SK-N-SH (cell line): ENCODE measurements around the gene CBLL2. TPM values are rescaled to one million over a fixed set of nuclear protein-coding genes. Genes with fewer than 3 reads are reported as not detected.

Source experiments
- CTCF ChIA-PET: fragments of 300-600, 350-600 bp; formaldehyde crosslinking; extraction: SDS; loops from one replicate; lab custom pipeline; 2021; lab: Yijun Ruan, JAX
- POLR2A ChIA-PET: fragments of 350-600 bp; sonication (Branson Sonifier 250); formaldehyde crosslinking; extraction: SDS; loops from one replicate; lab custom pipeline; 2020; ENCODE audit warnings: antibody characterized with exemption, inconsistent platforms; lab: Yijun Ruan, JAX
- DNase-seq: peaks from one replicate; pipeline ENCODE4 v3.0.0; 2012
- H2AFZ ChIP-seq: fragments of 200-600 bp; sonication (generic); 2 replicates; pipeline ENCODE4 v1.8.1; 2016; ENCODE audit warnings: antibody characterized with exemption, mild to moderate bottlenecking, low read depth
- H3F3A ChIP-seq: fragments of 200-600 bp; sonication (generic); replicated peaks from 2 replicates; pipeline ENCODE3; 2016; ENCODE audit warnings: antibody characterized with exemption, mild to moderate bottlenecking; ENCODE audit not compliant: insufficient read depth
- H3K27ac ChIP-seq, 2 experiments: fragments of 200-500 bp in 1 of 2; fragments of 200-600 bp in 1 of 2; sonication (Bioruptor generic) in 1 of 2; sonication (generic), shearing (Covaris generic) in 1 of 2; 2 replicates each; pipeline versions ENCODE4 v1.5.1 to v1.6.1; 2014 to 2016; ENCODE audit warnings: low read depth in 2 of 2, inconsistent platforms in 1 of 2, low read length in 1 of 2, mild to moderate bottlenecking in 1 of 2, mixed read lengths in 1 of 2
- H3K27me3 ChIP-seq: fragments of 200-600 bp; sonication (generic), shearing (Covaris generic); 2 replicates; pipeline ENCODE4 v1.6.1; 2016; ENCODE audit warnings: mixed run types; ENCODE audit not compliant: insufficient read depth
- H3K36me3 ChIP-seq, 2 experiments: fragments of 200-500 bp in 1 of 2; fragments of 200-600 bp in 1 of 2; sonication (Bioruptor generic) in 1 of 2; sonication (generic) in 1 of 2; replicated peaks in 1 of 2; 2 replicates each; pipeline versions ENCODE3 to v1.5.1; 2014 to 2016; ENCODE audit warnings: low read length in 1 of 2, mild to moderate bottlenecking in 1 of 2; ENCODE audit not compliant: insufficient read depth in 2 of 2, control insufficient read depth in 1 of 2
- H3K4me1 ChIP-seq, 2 experiments: fragments of 200-500 bp in 1 of 2; fragments of 200-600 bp in 1 of 2; sonication (Bioruptor generic) in 1 of 2; sonication (generic), shearing (Covaris generic) in 1 of 2; 2 replicates each; pipeline versions ENCODE4 v1.5.1 to v1.6.1; 2014 to 2016; ENCODE audit warnings: low read depth in 1 of 2, low read length in 1 of 2, mixed run types in 1 of 2; ENCODE audit not compliant: insufficient read depth in 2 of 2, control insufficient read depth in 1 of 2
- H3K4me2 ChIP-seq: fragments of 200-600 bp; sonication (generic), shearing (Covaris generic); 2 replicates; pipeline ENCODE4 v1.6.1; 2017; ENCODE audit warnings: mixed run types
- H3K4me3 ChIP-seq, 2 experiments: fragments of 200-500 bp in 1 of 2; fragments of 200-600 bp in 1 of 2; sonication (Bioruptor generic) in 1 of 2; sonication (generic), shearing (Covaris generic) in 1 of 2; 2 replicates each; pipeline versions ENCODE4 v1.5.1 to v1.8.1; 2014 to 2016; ENCODE audit warnings: low read depth in 2 of 2, inconsistent platforms in 1 of 2, low read length in 1 of 2, mild to moderate bottlenecking in 1 of 2, mixed read lengths in 1 of 2, moderate library complexity in 1 of 2
- H3K79me2 ChIP-seq: fragments of 200-600 bp; sonication (generic); 2 replicates; pipeline ENCODE4 v1.8.1; 2017; ENCODE audit warnings: mild to moderate bottlenecking; ENCODE audit not compliant: insufficient read depth
- H3K9ac ChIP-seq: fragments of 200-600 bp; sonication (generic); 2 replicates; pipeline ENCODE4 v1.6.1; 2017; ENCODE audit warnings: mixed run types
- H3K9me2 ChIP-seq: fragments of 200-600 bp; sonication (generic); 2 replicates; pipeline ENCODE4 v1.6.1; 2017; ENCODE audit warnings: mixed run types
- H3K9me3 ChIP-seq: fragments of 200-600 bp; sonication (generic); 2 replicates; pipeline ENCODE4 v1.6.1; 2017; ENCODE audit warnings: mixed run types, mild to moderate bottlenecking, moderate library complexity
- H4K20me1 ChIP-seq: fragments of 200-600 bp; sonication (generic); 2 replicates; pipeline ENCODE4 v1.6.1; 2017; ENCODE audit warnings: mild to moderate bottlenecking, mixed run types; ENCODE audit not compliant: insufficient read depth
- CHD2 ChIP-seq: fragments of 150-350 bp; IDR thresholded peaks from 2 replicates; pipeline ENCODE4 v1.6.1; 2018; ENCODE audit warnings: low read length; ENCODE audit not compliant: partially characterized antibody
- ELF1 ChIP-seq: IDR thresholded peaks from 2 replicates; pipeline ENCODE4 v1.4.0; 2012
- FOXM1 ChIP-seq: IDR thresholded peaks from 2 replicates; pipeline ENCODE4 v1.4.0; 2012; ENCODE audit warnings: low read depth, mild to moderate bottlenecking
- GATA2 ChIP-seq: sonication (generic); formaldehyde crosslinking; IDR thresholded peaks from 2 replicates; pipeline ENCODE4 v1.5.0; 2020; ENCODE audit warnings: mild to moderate bottlenecking, missing genetic modification reagents
- JUND ChIP-seq: IDR thresholded peaks from 2 replicates; pipeline ENCODE4 v1.4.0; 2012
- MEF2A ChIP-seq: IDR thresholded peaks from 2 replicates; pipeline ENCODE4 v1.4.0; 2012; ENCODE audit warnings: low read depth, borderline replicate concordance
- MXI1 ChIP-seq: IDR thresholded peaks from 2 replicates; pipeline ENCODE4 v1.6.1; 2012; ENCODE audit warnings: mild to moderate bottlenecking, low read depth, low read length, improper control_type of control experiment
- NRF1 ChIP-seq: IDR thresholded peaks from 2 replicates; pipeline ENCODE4 v1.6.1; 2012; ENCODE audit warnings: low read depth, mild to moderate bottlenecking, low read length
- POLR2AphosphoS5 ChIP-seq: IDR thresholded peaks from 2 replicates; pipeline ENCODE4 v1.6.1; 2012; ENCODE audit warnings: low read depth, low read length
- RAD21 ChIP-seq: IDR thresholded peaks from 2 replicates; pipeline ENCODE4 v1.6.1; 2012; ENCODE audit warnings: mild to moderate bottlenecking, low read length
- REST ChIP-seq: IDR thresholded peaks from 2 replicates; pipeline ENCODE4 v1.6.1; 2012; ENCODE audit warnings: mild to moderate bottlenecking, low read depth, low read length, moderate library complexity
- TEAD4 ChIP-seq: IDR thresholded peaks from 2 replicates; pipeline ENCODE4 v1.4.0; 2012; ENCODE audit warnings: mild to moderate bottlenecking, borderline replicate concordance; ENCODE audit not compliant: insufficient read depth
- USF1 ChIP-seq: IDR thresholded peaks from 2 replicates; pipeline ENCODE4 v1.4.0; 2012; ENCODE audit warnings: low read depth, borderline replicate concordance
- WGBS: methylation state at CpG from one replicate; pipeline ENCODE4 v1.1.6; 2017; ENCODE audit warnings: low lambda C conversion rate; 5-methylcytosine and 5-hydroxymethylcytosine counted together
- polyA plus RNA-seq, 3 experiments: library from polyadenylated mRNA; depleted of rRNA; stranded (reverse); fragments of >200 nt; gene quantifications; 2 replicates each; pipeline ENCODE4 v1.2.3, GENCODE V29; 2012

The CBLL2 gene
- polyA plus RNA-seq (2012; rRNA removed), result not detected in 2 replicates
- polyA plus RNA-seq (2012; cell fraction: cytosol; rRNA removed), result not detected in 2 replicates
- 0.02 TPM in 1 of 2 replicates, not detected in the other for polyA plus RNA-seq (2012; cell fraction: nucleus; rRNA removed)

- no peaks in the 10 kb centered on the region for H3K4me1 ChIP-seq
- H3K4me3 ChIP-seq, result no peak within 1 kb of the TSS
- no peaks in the 10 kb centered on the region for H4K20me1 ChIP-seq
- no peak for TF ChIP-seq CHD2
- TF ChIP-seq POLR2AphosphoS5, result no peak
- TF ChIP-seq TEAD4, result no peak
- no peak for TF ChIP-seq GATA2
- no peak for TF ChIP-seq USF1
- TF ChIP-seq MXI1, result no peak
- TF ChIP-seq ELF1, result no peak
- TF ChIP-seq, all 33 proteins: peak for 0
- Histone ChIP-seq H3K27ac (no peak within 1 kb of the TSS), H3K79me2 (no peaks in the 10 kb centered on the region), H2AFZ (no peak within 1 kb of the TSS), H3K27me3 (no peaks in the 10 kb centered on the region), H3K4me2 (no peak within 1 kb of the TSS), H3K9ac (no peak within 1 kb of the TSS), H3K9me3 (no peaks in the 10 kb centered on the region), H3F3A (no peaks in the 10 kb centered on the region), H3K9me2 (no peaks in the 10 kb centered on the region), H3K36me3 (no peaks in the 10 kb centered on the region)
- DNase-seq, result no peak
- CTCF ChIA-PET, result no interaction called here
- WGBS, result 61% methylated on average over 13 of the region's 13 CpGs
- POLR2A ChIA-PET, result no interaction called here
These were observed at the start of gene CBLL2 for GRCh38 chrX:22272613-22273012. CBLL2 (plus strand) TSS chrX:22272913; CDS start chrX:22272992, 79 bp downstream.

- POLR2A ChIA-PET, result no interaction called here
- Histone ChIP-seq H2AFZ (no peak overlapping the region), H3F3A (peaks cover 10% of the 10 kb centered on the region), H3K9me2 (no peaks in the 10 kb centered on the region), H4K20me1 (no peaks in the 10 kb centered on the region), H3K27me3 (no peaks in the 10 kb centered on the region), H3K27ac (no peak overlapping the region), H3K4me2 (no peak overlapping the region), H3K4me3 (no peak overlapping the region), H3K36me3 (no peaks in the 10 kb centered on the region), H3K79me2 (no peaks in the 10 kb centered on the region), H3K9me3 (no peaks in the 10 kb centered on the region), H3K9ac (no peak overlapping the region), H3K4me1 (no peaks in the 10 kb centered on the region)
- TF ChIP-seq REST (no peak), MXI1 (no peak), NRF1 (no peak), MEF2A (no peak), POLR2AphosphoS5 (no peak), RAD21 (no peak), JUND (no peak), CHD2 (no peak), FOXM1 (no peak)
- 43% methylated on average over 3 of the region's 6 CpGs for WGBS
- CTCF ChIA-PET, result no interaction called here
- DNase-seq, result no peak
These were observed 38.3 kb upstream of the CBLL2 start for GRCh38 chrX:22234380-22234779.
